ENCODE results near the gene SDHAF4. TPM values are rescaled to one million over a fixed set of nuclear protein-coding genes. Genes with fewer than 3 reads are reported as not detected.
A peak's percentile ranks its signal among the peaks of the same experiment; 100 is the strongest.
"Not testable (repeated sequence)": the region's sequence is repeated elsewhere in the genome, so short reads cannot be mapped to it uniquely, and the experiment has no call there.

SDHAF4 gene
- total RNA-seq, 6 experiments from 2014 or later: 2.9 to 5.5 (median 4.5) TPM

- WGBS (ENCODE audit: insufficient coverage, low coverage, low lambda C conversion rate, missing lambda C conversion rate): 84% methylated on average over 3 of the region's 3 CpGs
- no peak for TF ChIP-seq CTCF (IDR thresholded peaks at IDR 0.05)
- no peak for TF ChIP-seq POLR2A (IDR thresholded peaks at IDR 0.05)
- ATAC-seq (no peak), DNase-seq (no peak)
- no peak overlapping the region for H3K4me3 ChIP-seq
- H3K27me3 ChIP-seq: no peaks in the 10 kb centered on the region
- H3K36me3 ChIP-seq: no peaks in the 10 kb centered on the region
- intact Hi-C loops (cut with DNase I): no loop called here
- H3K27ac ChIP-seq: no peak overlapping the region
- H3K9me3 ChIP-seq: no peaks in the 10 kb centered on the region
- H3K4me1 ChIP-seq: no peaks in the 10 kb centered on the region
These were observed 18.8 kb upstream of the SDHAF4 start for GRCh38 chr6:70547905-70548304.

- H3K36me3 ChIP-seq: no peaks in the 10 kb centered on the region
- no peak for TF ChIP-seq POLR2A (IDR thresholded peaks at IDR 0.05)
- no peak for TF ChIP-seq CTCF (IDR thresholded peaks at IDR 0.05)
- no peaks in the 10 kb centered on the region for H3K4me1 ChIP-seq
- H3K4me3 ChIP-seq: no peak overlapping the region
- no peak for DNase-seq
- H3K9me3 ChIP-seq: no peaks in the 10 kb centered on the region
- intact Hi-C loops (cut with DNase I): no loop called here
- no peaks in the 10 kb centered on the region for H3K27me3 ChIP-seq
- no peak overlapping the region for H3K27ac ChIP-seq
- no peak for ATAC-seq
These were observed 17.4 kb upstream of the SDHAF4 start for GRCh38 chr6:70549327-70549726.

- 82% methylated on average over 1 of the region's 1 CpG for WGBS (ENCODE audit: insufficient coverage, low coverage, low lambda C conversion rate, missing lambda C conversion rate)
- no peak overlapping the region for H3K27ac ChIP-seq
- no peak overlapping the region for H3K4me3 ChIP-seq
- intact Hi-C loops (cut with DNase I): no loop called here
- H3K36me3 ChIP-seq: no peaks in the 10 kb centered on the region
- DNase-seq (no peak), ATAC-seq (peak; percentile 38 to 75 (median 62))
- H3K4me1 ChIP-seq: no peaks in the 10 kb centered on the region
- TF ChIP-seq POLR2A (IDR thresholded peaks at IDR 0.05) (no peak), CTCF (IDR thresholded peaks at IDR 0.05) (peak in 2 of 4 donors; percentile 10 to 23)
- no peaks in the 10 kb centered on the region for H3K9me3 ChIP-seq
- no peaks in the 10 kb centered on the region for H3K27me3 ChIP-seq
These were observed 15.2 kb upstream of the SDHAF4 start for GRCh38 chr6:70551566-70551965.

GRCh38 chr6:70552286-70552940, 14.3 kb upstream of the SDHAF4 start:
- H3K4me1 ChIP-seq; H3K36me3 ChIP-seq; H3K27ac ChIP-seq; H3K9me3 ChIP-seq; DNase-seq; H3K4me3 ChIP-seq; intact Hi-C loops (cut with DNase I); ATAC-seq; H3K27me3 ChIP-seq: not testable (repeated sequence)
- 80% methylated on average over 13 of the region's 13 CpGs for WGBS (ENCODE audit: insufficient coverage, low coverage, low lambda C conversion rate, missing lambda C conversion rate)

GRCh38 chr6:70552974-70553373, 13.8 kb upstream of the SDHAF4 start:
- intact Hi-C loops (cut with DNase I): no loop called here

More at GRCh38 chr6:70552974-70553373, 13.8 kb upstream of the SDHAF4 start:
- TF ChIP-seq CTCF (IDR thresholded peaks at IDR 0.05) (no peak), POLR2A (IDR thresholded peaks at IDR 0.05) (no peak)
- ATAC-seq: no peak
- Histone ChIP-seq H3K27ac (no peak overlapping the region), H3K27me3 (no peaks in the 10 kb centered on the region), H3K4me3 (no peak overlapping the region), H3K36me3 (no peaks in the 10 kb centered on the region), H3K4me1 (no peaks in the 10 kb centered on the region), H3K9me3 (no peaks in the 10 kb centered on the region)
- no peak for DNase-seq
- 85% methylated on average over 1 of the region's 1 CpG for WGBS (ENCODE audit: insufficient coverage, low coverage, low lambda C conversion rate, missing lambda C conversion rate)
